ENCODE data around the gene MS4A6A. TPM values are rescaled to one million over a fixed set of nuclear protein-coding genes. Genes with fewer than 3 reads are reported as not detected.
"Not testable (repeated sequence)": the region's sequence is repeated elsewhere in the genome, so short reads cannot be mapped to it uniquely, and the experiment has no call there.

MS4A6A gene
- total RNA-seq, 3 donors from 2014 or later, result 35.1 to 341 (median 68.9) TPM

GRCh38 chr11:60206616-60207015 is 23.7 kb upstream of the MS4A6A start:
- Histone ChIP-seq H3K27me3 (no peaks in the 10 kb centered on the region), H3K4me3 (no peak overlapping the region), H3K36me3 (no peaks in the 10 kb centered on the region), H3K4me1 (no peaks in the 10 kb centered on the region), H3K27ac (no peak overlapping the region), H3K9me3 (no peaks in the 10 kb centered on the region)
- TF ChIP-seq POLR2A (IDR thresholded peaks at IDR 0.05), result no peak
- TF ChIP-seq, protein P1, sequence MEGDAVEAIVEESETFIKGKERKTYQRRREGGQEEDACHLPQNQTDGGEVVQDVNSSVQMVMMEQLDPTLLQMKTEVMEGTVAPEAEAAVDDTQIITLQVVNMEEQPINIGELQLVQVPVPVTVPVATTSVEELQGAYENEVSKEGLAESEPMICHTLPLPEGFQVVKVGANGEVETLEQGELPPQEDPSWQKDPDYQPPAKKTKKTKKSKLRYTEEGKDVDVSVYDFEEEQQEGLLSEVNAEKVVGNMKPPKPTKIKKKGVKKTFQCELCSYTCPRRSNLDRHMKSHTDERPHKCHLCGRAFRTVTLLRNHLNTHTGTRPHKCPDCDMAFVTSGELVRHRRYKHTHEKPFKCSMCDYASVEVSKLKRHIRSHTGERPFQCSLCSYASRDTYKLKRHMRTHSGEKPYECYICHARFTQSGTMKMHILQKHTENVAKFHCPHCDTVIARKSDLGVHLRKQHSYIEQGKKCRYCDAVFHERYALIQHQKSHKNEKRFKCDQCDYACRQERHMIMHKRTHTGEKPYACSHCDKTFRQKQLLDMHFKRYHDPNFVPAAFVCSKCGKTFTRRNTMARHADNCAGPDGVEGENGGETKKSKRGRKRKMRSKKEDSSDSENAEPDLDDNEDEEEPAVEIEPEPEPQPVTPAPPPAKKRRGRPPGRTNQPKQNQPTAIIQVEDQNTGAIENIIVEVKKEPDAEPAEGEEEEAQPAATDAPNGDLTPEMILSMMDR (IDR thresholded peaks at IDR 0.05), result no peak
- TF ChIP-seq POLR2AphosphoS5 (IDR thresholded peaks at IDR 0.05), result no peak
- intact Hi-C loops (cut with DNase I; ENCODE audit: low total_unique reads), result no loop called here
- no peak for DNase-seq (ENCODE audit: low spot score in 2 of 2)

- no peaks in the 10 kb centered on the region for H3K27me3 ChIP-seq
- H3K27ac ChIP-seq, result no peak overlapping the region
- H3K4me1 ChIP-seq, result no peaks in the 10 kb centered on the region
- intact Hi-C loops (cut with DNase I; ENCODE audit: low total_unique reads), result no loop called here
- H3K36me3 ChIP-seq, result no peaks in the 10 kb centered on the region
- H3K9me3 ChIP-seq, result no peaks in the 10 kb centered on the region
- TF ChIP-seq POLR2AphosphoS5 (IDR thresholded peaks at IDR 0.05) (no peak), POLR2A (IDR thresholded peaks at IDR 0.05) (no peak)
- TF ChIP-seq, protein P1 (IDR thresholded peaks at IDR 0.05), result no peak
- DNase-seq (ENCODE audit: low spot score in 2 of 2), result no peak
- no peak overlapping the region for H3K4me3 ChIP-seq
Measured at GRCh38 chr11:60204922-60205321, 22.0 kb upstream of the MS4A6A start.

DNA sequence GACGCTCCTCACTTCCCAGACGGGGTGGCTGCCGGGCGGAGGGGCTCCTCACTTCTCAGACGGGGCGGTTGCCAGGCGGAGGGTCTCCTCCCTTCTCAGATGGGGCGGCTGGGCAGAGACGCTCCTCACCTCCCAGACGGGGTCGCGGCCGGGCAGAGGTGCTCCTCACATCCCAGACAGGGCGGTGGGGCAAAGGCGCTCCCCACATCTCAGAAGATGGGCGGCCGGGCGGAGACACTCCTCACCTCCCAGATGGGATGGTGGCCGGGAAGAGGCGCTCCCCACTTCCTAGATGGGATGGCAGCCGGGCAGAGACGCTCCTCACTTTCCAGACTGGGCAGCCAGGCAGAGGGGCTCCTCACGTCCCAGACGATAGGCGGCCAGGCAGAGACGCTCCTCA is 18.5 kb upstream of the MS4A6A start:
- H3K27ac ChIP-seq; DNase-seq (ENCODE audit: low spot score in 2 of 2); H3K27me3 ChIP-seq; H3K4me3 ChIP-seq; H3K4me1 ChIP-seq; H3K9me3 ChIP-seq; intact Hi-C loops (cut with DNase I; ENCODE audit: low total_unique reads); H3K36me3 ChIP-seq: not testable (repeated sequence)

GRCh38 chr11:60197442-60197841 is 14.6 kb upstream of the MS4A6A start:
- Histone ChIP-seq H3K27ac (no peak overlapping the region), H3K4me1 (no peaks in the 10 kb centered on the region), H3K4me3 (no peak overlapping the region), H3K36me3 (no peaks in the 10 kb centered on the region), H3K9me3 (no peaks in the 10 kb centered on the region), H3K27me3 (no peaks in the 10 kb centered on the region)
- intact Hi-C loops (cut with DNase I; ENCODE audit: low total_unique reads), result no loop called here
- no peak for TF ChIP-seq POLR2AphosphoS5 (IDR thresholded peaks at IDR 0.05)
- TF ChIP-seq, protein P1 (IDR thresholded peaks at IDR 0.05), result no peak
- no peak for TF ChIP-seq POLR2A (IDR thresholded peaks at IDR 0.05)
- no peak for DNase-seq (ENCODE audit: low spot score in 2 of 2)

GRCh38 chr11:60195923-60196368 is 13.1 kb upstream of the MS4A6A start:
- TF ChIP-seq POLR2A (IDR thresholded peaks at IDR 0.05), result no peak
- TF ChIP-seq, protein P1 (IDR thresholded peaks at IDR 0.05), result no peak
- no peak for TF ChIP-seq POLR2AphosphoS5 (IDR thresholded peaks at IDR 0.05)
- H3K4me1 ChIP-seq, result no peaks in the 10 kb centered on the region
- H3K36me3 ChIP-seq, result no peaks in the 10 kb centered on the region
- intact Hi-C loops (cut with DNase I; ENCODE audit: low total_unique reads), result no loop called here
- no peak overlapping the region for H3K4me3 ChIP-seq
- H3K27me3 ChIP-seq, result no peaks in the 10 kb centered on the region
- no peak overlapping the region for H3K27ac ChIP-seq
- no peaks in the 10 kb centered on the region for H3K9me3 ChIP-seq
- no peak for DNase-seq (ENCODE audit: low spot score in 2 of 2)

- no peaks in the 10 kb centered on the region for H3K4me1 ChIP-seq
- TF ChIP-seq POLR2A (IDR thresholded peaks at IDR 0.05), result no peak
- TF ChIP-seq POLR2AphosphoS5 (IDR thresholded peaks at IDR 0.05), result no peak
- TF ChIP-seq, protein P1 (IDR thresholded peaks at IDR 0.05), result no peak
- no peaks in the 10 kb centered on the region for H3K9me3 ChIP-seq
- H3K4me3 ChIP-seq, result no peak overlapping the region
- H3K27ac ChIP-seq, result no peak overlapping the region
- no peak for DNase-seq (ENCODE audit: low spot score in 2 of 2)
- intact Hi-C loops (cut with DNase I; ENCODE audit: low total_unique reads), result no loop called here
- no peaks in the 10 kb centered on the region for H3K36me3 ChIP-seq
- H3K27me3 ChIP-seq, result no peaks in the 10 kb centered on the region
Measured at GRCh38 chr11:60194511-60194910, 11.6 kb upstream of the MS4A6A start.
